Tongue (tissue), 2 donors: Measurements from ENCODE around the gene KCNJ9. TPM values are rescaled to one million over a fixed set of nuclear protein-coding genes. Genes with fewer than 3 reads are reported as not detected.

Experiments used
- DNase-seq: peaks from one replicate; pipeline ENCODE4 v3.0.0-alpha.2; 2015
- total RNA-seq: library from RNA; depleted of rRNA; stranded (reverse); fragments of >200 nt; gene quantifications from one replicate; pipeline ENCODE4 v1.2.3, GENCODE V29; 2014

KCNJ9 gene
- total RNA-seq, 1 donor from 2014 or later: not detected

DNA sequence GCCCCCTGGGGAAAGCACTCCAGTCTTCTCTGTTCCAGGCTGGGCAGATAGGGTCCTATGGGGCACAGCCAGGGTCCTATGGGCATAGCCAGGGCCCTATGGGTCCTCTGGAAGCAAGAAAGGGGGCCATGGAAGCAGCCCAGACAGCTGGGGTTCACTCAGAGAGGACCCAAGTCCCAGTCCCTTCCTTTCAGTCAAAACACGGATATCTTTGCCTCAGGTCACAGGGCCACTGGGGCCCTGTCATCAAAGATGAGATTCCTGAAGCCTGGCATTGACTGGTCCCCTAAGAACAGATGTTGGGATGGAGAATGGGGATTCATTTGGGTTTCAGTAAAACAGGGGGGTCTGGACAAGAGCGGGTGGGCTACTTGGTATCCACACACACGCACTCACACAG lies 8.5 kb downstream of the KCNJ9 start:
- DNase-seq: no peak

DNA sequence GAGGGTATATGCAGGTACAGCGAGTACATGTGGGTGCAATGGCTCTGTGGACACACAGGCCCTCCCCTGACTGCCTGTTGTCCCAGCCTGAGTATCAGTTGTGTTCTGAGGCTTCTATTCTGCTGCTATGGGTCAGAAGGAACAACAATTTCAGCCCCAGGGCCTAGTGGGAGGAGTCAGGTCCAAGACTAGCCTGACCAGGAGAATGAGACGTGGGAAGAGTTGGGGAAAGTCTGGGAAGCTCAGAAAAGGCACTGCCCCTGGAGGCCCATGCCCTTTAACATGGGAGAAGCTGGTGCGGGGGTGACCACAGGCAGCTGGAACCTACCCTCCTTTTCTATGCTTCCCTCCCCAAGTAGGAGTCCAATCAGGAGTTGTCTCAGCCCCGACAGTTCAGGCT lies 9.4 kb downstream of the KCNJ9 start:
- DNase-seq: no peak

DNA sequence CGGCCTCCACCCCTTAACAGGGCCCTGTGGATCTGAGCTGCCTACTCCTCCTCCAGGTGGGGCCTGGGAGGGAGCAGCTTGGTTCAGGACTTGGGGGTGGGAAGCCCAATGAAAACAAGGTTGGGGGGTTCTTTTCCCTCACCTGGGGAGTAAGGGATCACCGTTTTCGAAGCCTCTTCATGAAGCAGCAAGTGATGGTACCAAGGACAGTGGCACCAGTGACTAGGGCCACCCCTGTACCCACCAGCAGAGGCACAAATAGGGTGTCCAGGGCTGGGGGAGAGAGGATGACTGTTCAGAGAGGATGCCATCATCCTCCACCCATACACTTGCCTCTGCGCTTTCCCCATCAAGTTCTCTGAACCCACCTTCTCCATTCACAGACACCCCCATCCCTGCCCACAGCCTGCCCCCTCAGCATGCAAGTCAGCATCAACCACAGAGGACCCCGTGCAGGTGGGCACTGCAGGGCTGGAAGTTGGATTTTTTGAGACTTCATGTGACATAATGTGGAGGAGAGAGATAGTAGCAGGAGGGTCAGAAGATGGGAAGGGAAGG lies 10.4 kb downstream of the KCNJ9 start:
- DNase-seq: no peak

DNA sequence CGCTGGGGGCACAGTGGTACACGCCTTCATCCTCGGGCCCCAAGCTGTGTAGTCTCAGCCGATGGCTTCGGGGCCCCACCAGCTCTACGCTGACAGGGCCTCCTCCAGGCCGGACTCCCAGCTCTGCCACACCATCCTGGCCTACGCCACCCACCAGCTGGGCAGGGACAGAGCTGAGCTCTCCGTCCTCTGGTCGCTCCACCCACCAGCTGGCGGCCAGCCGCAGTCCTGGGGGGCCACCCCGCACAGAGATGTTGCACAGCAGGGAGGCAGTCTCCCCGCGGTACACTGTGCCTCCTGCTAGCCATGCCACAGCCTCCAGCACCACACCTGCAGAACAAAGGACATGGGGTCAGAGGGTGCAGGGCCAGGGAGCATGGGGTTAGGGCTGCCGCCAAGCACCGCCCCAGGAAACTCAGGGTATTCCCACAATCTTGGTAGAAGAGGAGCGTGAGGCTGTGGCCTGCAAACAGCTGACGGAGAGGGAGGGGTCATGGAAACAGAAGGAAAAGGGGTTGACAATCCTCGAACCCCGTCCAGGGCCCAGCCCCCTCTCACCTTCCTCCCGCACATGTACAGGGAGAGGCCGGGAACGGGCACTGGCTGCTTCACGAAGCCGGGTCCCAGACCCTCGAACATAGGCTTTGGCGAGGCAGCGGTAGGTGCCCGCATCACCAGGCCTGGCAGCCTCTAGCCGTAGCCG lies 11.2 kb downstream of the KCNJ9 start:
- no peak for DNase-seq

DNA sequence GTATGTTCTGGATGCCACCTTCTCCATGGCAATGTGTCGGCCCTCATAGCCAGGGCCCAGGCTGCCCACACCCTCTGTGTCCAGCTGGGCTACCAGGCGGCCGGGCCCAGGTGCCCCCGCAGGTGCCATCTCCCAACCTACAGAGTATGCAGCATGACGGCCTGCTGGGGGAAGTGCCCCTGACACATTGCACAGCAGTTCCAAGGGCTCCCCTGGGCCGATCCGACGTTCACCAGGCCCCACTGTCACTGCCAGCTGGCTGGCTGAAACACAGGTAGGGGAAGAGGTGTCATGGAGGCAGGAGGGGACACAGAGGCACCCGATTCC lies 11.7 kb downstream of the KCNJ9 start:
- DNase-seq: no peak

DNA sequence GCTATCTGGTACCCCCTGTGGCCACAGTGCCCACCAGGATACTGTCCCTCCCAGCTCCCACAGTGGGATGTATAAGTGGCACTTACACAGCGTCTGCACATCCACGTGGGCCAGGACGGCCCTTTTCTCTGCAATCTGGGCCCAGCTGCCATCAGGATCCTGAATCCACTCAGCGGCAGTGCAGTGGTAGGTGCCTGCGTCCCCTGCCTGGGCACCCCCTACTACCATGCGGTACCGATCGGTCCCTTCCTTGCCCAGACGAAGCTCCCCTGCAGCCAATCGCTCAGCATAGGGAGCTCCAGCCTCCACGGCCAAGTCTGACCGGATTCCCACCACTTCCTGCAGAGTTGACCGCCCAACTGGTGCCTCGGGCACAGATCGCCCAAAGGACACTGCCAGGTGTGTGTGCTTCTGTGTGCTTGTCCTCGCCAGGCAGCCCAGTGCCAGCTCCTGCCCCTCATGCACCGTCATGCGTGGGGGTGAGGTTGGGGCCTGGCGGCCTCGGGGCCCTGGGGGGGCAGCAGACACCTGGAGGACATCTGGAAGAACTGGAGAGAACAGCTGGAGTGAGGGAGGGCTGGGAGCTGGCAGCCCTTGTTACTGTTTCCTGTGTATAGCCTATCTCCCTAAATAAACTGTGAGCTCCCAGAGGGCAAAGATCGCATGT lies 12.4 kb downstream of the KCNJ9 start:
- no peak for DNase-seq

DNA sequence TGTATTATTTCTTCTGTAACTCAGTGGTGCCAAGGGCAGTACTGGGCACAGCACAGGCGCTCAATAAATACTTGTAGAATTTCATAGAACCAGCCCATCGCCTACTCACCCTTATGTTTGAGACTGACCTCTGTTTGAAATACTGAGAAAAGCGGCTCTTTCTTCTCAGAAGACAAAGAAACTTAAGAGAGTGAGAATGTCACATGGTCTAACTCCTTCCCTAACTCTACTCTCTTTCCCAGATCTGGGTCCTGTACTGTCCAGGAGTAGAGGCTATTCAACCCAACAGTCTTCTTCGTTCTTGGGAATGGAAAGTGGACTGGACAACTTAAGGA lies 12.9 kb downstream of the KCNJ9 start:
- DNase-seq: no peak

DNA sequence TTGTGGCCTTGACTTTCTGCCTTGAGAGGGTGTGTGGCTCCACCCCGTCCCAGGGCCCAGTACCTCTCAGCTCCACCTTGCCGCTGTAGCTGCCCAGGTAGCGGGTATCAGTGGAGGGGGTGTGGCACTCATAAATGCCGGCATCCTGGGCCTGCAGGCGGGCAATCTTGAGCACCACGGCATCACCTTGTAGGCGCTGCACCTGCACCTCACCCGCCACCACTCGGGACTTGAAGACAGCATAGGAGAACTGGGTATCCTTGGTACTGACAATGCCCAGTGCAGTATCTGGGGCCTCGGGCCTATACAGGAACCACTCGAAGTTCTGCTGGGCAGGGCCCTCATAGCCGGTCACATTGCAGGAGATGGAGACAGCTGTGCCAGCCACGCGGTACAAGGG lies 13.5 kb downstream of the KCNJ9 start:
- DNase-seq: no peak

DNA sequence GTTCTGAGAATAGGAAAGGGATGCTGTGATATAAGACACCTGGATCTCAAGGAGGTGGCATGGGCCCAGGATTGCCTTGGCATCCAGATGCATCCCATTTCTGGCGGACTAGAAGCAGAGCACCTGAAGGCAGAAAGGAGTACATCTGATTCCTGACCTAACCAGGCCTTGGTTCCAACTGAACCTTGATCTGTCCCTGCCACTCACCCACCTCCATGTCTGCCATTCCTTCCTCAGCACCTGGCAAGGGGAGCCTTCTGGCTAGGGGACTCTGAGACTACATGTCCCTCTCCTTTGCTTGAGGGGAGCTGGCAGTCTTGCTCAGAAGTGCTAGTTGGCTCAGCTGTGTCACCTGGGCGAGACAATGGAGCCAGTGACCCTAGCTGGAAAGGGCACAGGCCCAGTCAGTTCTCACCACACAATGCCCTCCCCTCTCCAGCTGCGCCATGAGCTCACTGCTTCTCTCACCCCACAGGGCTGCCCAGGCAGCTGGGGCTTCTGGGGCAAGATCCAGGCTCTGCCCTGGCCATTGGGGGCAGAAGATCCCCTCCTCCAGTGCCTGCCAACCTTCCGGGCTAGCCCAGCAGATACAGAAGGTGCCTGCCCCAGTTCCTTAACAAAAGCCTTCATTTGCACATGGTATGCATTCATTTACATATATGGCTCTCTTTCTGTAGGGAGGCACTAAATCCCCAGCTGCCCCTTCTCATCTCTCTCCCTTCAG lies 14.2 kb downstream of the KCNJ9 start:
- no peak for DNase-seq

DNA sequence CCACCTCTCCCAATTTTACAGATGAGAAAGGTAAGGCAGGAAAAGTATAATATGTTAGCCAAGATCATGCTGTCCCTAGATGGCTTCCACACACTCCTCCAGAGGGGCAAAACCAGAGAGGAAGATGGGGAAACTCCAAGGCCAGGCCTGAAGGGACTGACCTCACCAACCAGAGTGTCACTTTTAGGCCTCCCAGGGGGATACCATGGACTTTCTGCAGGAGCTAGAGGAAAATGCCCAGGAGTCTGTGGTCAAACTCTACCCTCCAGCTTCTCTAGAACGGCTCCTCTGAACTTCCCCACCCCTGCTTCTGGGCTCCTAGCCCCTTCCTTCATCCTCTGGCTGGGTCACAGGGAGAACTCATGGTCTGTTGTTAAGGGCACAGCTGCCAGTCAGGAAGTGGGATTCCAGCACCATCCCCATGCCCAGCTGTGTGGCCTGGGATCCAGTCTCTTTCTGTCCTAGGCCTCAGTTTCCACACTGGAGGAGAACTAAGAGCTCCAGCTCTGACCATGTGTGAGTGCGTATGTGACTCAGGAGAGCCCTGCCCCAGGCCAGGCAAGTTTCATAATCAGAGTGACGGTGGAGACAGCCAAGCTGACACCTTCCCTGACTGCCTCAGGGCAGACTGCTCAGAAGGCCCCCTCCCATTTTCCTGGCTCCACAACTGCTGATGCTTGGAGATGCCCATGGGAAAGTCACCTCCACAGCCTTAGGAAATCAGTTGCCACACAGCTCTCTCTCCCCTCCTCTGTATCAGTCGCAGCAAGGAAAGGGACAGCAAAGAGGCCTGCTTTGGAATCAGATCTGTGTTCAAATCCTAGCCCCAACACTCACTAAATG lies 15.2 kb downstream of the KCNJ9 start:
- DNase-seq: no peak

DNA sequence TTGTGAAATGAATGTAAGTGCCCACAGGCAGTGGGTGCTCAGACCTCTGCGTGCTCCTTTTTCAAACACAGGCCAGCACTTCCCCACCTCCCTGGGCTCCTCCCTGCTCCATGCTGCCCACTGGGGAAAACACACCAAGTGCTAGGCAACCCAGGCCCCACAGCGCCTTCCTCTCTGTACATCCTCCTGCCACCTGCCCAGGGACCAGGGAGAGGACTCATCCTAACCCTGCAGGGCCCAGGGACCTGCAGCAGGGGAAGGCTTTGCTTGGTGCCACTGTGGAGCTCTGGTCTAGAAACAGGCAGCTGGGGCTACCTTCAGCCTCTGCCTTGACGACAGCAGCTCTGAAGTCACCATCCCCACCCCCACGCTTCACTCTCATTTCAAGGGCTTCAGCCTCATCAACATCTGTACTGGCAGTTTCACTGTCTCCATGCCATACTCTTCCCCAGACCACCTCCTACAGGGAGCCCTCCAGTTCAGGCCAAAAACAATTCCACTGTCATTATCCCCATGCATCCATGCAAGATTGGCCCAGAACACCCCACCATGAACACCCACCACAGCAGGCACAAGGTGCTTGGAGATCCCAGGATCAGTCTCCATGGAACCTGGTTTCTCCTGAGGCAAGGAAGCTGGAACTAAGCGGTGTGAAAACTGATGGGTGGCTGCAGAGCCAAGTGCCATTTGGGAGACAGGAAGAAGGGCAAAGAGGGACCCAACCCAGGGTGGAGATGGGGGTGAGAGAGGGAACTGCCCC lies 16.0 kb downstream of the KCNJ9 start:
- DNase-seq: no peak

DNA sequence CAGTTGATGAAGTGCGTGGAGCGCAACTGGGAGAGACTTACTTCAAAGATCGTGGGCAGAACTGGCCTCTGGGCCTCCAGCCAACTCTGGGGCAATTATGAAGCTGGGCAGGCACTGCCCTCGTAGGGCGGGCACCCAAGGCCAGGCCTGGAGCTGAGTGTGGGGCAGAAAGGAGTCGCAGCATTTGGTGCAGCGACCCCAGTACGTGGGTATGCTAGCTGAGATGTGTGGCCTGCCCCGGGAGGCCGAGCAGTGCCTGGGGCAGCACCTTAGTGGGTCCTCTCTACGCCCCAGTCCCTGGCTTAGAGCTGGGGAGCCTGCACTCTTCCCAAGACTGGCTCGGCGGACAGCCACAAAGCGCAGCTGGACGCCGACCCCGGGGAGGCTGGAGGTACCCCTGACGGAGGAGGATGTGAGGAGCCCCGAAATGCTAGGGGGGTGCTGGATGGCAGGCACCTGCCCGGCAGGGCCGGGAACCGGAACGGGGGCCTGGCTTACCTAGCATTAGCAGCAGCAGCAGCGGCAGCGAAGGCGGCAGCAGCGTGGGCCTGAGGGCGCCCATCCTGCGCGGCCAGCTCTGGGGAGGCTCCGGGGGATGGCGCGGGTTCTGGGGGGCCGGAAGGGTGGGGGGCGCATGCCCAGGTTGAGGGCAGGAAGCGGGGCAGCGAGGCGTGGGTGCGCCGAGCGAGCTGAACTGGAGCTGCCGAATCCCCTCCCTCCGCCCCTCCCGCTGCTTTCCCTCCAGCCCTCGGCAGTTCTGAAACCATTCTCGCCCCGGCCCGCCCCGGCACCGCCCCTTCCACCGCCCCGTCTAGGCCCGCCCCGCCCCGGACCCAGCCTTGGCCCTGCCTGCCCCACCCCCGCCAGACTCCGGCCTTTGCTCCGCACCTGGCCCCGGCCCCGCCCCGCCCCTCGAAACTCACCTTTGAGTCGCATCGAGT lies 16.8 kb downstream of the KCNJ9 start, which contains the start of gene IGSF8:
Gene IGSF8, minus strand, starts transcription at position 709 of the 941 bp plus-strand sequence. Its CDS starts 147 bp downstream, at position 562.
- DNase-seq: peak; percentile 93

DNA sequence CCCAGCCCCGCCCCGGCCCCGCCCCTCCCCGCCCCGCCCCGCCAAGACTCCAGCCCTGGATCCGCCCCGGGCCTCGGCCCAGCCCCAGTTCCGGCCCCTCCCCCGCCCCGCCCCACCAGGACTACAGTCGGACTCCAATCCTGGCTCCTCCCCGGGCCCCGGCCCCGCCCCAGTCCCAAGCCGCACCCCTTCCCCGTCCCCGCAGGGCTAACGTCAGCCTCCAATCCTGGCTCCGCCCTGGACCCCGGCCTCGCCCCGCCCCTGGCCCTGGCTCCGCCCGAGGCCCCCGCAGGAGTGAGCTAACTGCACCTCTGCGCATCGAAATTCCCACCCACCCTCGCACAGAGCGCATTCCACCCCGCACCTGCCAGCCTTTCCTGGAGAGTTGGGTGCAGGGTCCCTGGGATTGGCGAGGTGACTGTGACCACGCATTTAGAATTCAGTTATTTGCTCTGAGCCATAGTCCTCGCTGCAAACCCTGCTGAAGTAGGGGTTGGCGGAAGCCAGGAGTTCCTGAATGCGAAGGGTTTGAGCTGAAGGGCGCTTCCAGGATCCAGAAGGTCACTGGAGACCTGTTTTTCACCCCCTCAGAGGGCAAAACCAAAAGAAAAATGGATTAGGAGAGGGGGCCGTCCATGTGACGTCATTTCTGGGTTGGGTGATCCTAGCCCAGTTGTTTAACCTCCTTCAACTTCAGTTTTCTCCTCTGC lies 17.7 kb downstream of the KCNJ9 start:
- peak; percentile 98 for DNase-seq

DNA sequence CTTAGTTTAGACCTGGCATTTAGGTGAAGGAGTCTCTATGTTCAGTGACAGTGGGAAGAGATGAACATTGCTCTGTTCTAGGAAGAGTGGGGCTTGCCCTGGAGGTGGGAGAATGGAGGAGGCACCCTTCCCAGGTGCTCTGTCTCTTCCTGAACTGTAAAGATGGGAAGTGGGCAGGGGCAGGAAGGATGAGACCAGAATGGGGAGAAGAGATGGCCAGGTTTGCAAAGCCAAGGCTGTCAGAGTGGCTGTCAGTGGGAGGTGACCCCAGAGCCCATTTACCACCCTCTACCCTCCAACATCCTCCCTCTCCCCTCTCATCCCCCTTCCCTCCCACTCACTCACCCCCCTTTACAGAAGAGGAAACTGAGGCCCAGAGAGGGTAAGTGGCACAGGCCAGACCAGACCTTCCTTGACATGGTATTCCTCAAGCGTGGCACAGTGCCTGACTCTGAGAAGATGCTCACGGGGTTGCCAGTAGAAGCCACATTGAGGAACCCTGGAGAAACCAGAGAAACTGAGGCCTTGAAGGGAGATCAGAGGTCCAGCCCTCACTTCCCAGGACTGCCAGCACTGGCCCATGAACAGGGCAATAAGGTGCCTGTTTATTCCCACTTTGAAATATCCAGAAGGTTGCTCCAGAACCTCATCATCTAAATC lies 18.5 kb downstream of the KCNJ9 start:
- no peak for DNase-seq

DNA sequence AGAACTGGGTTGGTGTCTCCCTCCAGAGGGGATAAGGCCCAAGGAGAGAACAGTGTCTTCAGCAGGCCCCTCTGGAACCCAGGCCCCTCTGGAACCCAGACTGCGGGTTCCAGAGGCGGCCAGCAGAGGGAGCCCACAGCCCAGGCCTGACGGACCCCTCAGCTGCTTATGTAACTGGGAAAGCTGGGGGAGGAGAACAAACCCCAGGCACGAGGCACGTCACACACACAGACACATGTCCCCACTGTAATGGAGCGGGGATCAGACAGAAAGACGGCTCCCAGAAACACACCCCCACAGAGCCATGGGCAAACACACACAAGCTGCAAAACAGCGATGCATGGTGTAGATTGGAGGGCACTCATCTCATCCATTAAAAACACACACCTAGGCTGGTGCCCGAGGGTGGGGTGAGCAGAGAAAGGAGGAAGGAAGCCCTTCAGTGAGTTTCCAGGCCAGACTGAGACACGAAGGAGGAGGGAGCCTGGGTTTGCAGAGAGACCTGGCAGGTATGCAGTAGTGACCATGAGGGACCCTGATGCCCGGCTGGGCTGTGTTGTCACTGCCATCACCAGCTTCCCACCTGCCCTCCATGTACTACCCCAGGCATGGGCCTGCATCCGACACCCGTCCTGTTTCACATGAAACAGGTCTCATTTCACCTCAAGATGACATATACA lies 19.8 kb downstream of the KCNJ9 start:
- peak; percentile 91 for DNase-seq

DNA sequence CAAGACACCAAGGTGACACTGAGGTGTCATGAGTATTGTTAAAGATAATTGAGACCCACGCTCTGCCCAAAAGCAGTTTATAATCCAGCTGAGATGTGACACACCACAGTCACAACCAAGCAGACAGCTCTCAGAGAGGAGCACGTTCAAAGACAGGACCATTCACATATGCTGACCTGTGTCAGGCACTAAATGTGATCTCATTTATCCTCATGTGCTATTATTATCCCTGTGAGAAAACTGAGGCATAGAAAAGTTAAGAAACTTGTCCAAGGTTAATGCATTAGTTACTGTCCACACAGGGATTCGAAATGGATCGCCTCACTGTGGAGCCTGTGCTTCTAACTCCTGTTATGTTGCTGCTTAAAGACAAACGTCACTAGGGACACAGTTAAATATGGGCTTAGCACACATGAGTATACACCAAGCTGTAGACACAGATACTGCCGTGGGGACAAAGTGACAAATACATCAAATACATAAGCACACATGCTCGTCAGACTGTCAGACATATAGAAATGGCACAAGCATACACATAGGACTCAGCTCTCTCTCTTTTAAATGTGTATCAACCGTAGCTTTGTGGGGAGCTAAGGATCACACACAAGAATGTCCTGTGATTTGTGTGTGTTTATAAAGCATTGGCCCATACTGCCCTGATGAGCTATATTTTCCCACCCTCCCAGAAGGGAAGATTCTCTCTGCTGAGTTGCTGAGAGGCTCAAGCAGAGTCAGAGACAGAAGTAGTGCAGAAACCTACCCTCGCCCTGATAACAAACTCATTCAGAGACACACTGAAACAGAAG lies 20.6 kb downstream of the KCNJ9 start:
- no peak for DNase-seq

DNA sequence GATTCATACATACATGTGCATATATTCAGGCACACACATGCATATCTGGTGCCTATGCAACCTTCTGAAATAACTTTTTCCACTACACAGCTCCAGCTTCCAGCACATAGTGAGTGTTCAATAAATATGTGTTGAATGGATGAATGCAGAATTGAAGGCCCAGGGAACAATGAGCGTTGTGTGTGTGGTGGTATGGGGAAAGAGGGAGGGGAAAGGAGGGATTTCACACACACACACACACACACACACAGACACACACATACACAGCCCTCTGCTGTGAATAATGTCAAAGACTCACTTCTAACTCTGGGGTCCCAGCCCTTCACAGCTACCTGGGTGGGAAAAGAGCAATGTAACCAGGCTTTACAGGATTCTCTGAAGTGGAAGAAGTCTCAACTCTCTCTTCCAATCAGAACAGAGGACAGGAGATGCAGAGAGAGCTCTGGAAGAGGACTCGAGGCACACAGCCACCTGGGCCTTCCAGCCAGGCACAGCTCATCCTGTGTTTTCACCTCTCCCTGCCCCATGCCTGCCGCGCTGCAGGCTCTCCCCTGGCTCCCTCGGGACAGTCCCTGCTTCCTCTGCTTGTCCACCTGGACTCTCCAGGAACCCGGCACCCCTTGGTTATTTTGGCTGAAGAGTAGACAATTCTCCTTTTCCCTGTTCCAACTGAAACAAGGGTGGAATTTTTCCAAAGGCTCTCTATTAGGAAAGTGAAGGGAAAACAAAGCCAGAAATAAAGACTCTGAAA lies 22.5 kb downstream of the KCNJ9 start:
- peak; percentile 77 for DNase-seq
